Mucosa of descending colon (tissue), 3 donors: ENCODE data around the gene COL5A1. TPM values are rescaled to one million over a fixed set of nuclear protein-coding genes. Genes with fewer than 3 reads are reported as not detected.

Experiments
- ATAC-seq: fragments of 200-7000 bp; cut with Tn5 transposase; one replicate; pipeline ENCODE4 v1.9.1; 2020; ENCODE audit warnings: mild to moderate bottlenecking, moderate library complexity
- DNase-seq, 3 donors: peaks; one replicate each; pipeline ENCODE4 v3.0.0-alpha.2; 2020
- H3K36me3 ChIP-seq: fragments of 200-600 bp; one replicate; pipeline ENCODE4 v1.8.0; 2021; ENCODE audit warnings: low read depth, mild to moderate bottlenecking
- H3K4me1 ChIP-seq: fragments of 200-600 bp; one replicate; pipeline ENCODE4 v1.8.0; 2021; ENCODE audit warnings: low read depth, mild to moderate bottlenecking
- H3K4me3 ChIP-seq: fragments of 200-600 bp; one replicate; pipeline ENCODE4 v1.8.0; 2021; ENCODE audit warnings: mild to moderate bottlenecking
- H3K9me3 ChIP-seq: fragments of 200-600 bp; one replicate; pipeline ENCODE4 v1.8.0; 2021; ENCODE audit warnings: mild to moderate bottlenecking
- CTCF ChIP-seq: fragments of 200-600 bp; IDR thresholded peaks from one replicate; pipeline ENCODE4 v1.8.0; 2022; ENCODE audit warnings: antibody characterized with exemption, mild to moderate bottlenecking
- intact Hi-C, 2 donors: fragments of 100-400 bp; cut with DNase I in 1 of 2; cut with micrococcal nuclease in 1 of 2; formaldehyde crosslinking; loops; one replicate each; pipeline versions ENCODE4 v1.11.0 to v1.11.1; 2022; cut with DNase I, micrococcal nuclease
- total RNA-seq, 3 donors: library from RNA; stranded (reverse); fragmentation: NEBNext Ultra II Directional in 2 of 3; extraction: Animal tissue kit (Norgen Biotek cat#: 25700) in 2 of 3; gene quantifications; one replicate each; pipeline versions ENCODE4 v1.2.1 to v1.2.4, GENCODE V29; 2021 to 2023
- donor health status: DM: no; HTN: no; CAD: no; lungs with moderate emphysema.
- donor health status: DM: no; HTN: no; CAD: no.
- donor health status: DM: no; HTN: yes; CAD: no.

The COL5A1 gene
- total RNA-seq, 3 donors from 2014 or later, result 8.6 to 62.3 (median 22.2) TPM

- no peaks in the 10 kb centered on the region for H3K9me3 ChIP-seq
- ATAC-seq, result no peak
- DNase-seq, result peak in 2 of 3 donors; percentile 7 to 34
- TF ChIP-seq CTCF, result no peak
- H3K36me3 ChIP-seq, result no peaks in the 10 kb centered on the region
- intact Hi-C loops, result no loop called here
- no peaks in the 10 kb centered on the region for H3K4me1 ChIP-seq
- H3K4me3 ChIP-seq, result no peak overlapping the region
Measured at GRCh38 chr9:134650431-134651190, 9.0 kb downstream of the COL5A1 start.

GRCh38 chr9:134651226-134651905 is 9.8 kb downstream of the COL5A1 start:
- no peak overlapping the region for H3K4me3 ChIP-seq

GRCh38 chr9:134652291-134653225 is 11.0 kb downstream of the COL5A1 start:
- H3K9me3 ChIP-seq, result no peaks in the 10 kb centered on the region
- intact Hi-C loops, result no loop called here
- H3K4me1 ChIP-seq, result no peaks in the 10 kb centered on the region
- no peak for TF ChIP-seq CTCF
- DNase-seq (peak in 1 of 3 donors; percentile 27), ATAC-seq (no peak)
- H3K4me3 ChIP-seq, result no peak overlapping the region
- no peaks in the 10 kb centered on the region for H3K36me3 ChIP-seq

More at GRCh38 chr9:134651226-134651905, 9.8 kb downstream of the COL5A1 start:
- H3K36me3 ChIP-seq, result no peaks in the 10 kb centered on the region
- H3K4me1 ChIP-seq, result no peaks in the 10 kb centered on the region
- intact Hi-C loops, result no loop called here
- DNase-seq, result peak in 2 of 3 donors; percentile 1 to 28
- no peaks in the 10 kb centered on the region for H3K9me3 ChIP-seq
- TF ChIP-seq CTCF, result no peak
- no peak for ATAC-seq

- DNase-seq (peak in 2 of 3 donors; percentile 1 to 24), ATAC-seq (no peak)
- Histone ChIP-seq H3K9me3 (no peaks in the 10 kb centered on the region), H3K4me3 (no peak overlapping the region), H3K4me1 (no peaks in the 10 kb centered on the region), H3K36me3 (no peaks in the 10 kb centered on the region)
- no peak for TF ChIP-seq CTCF
- intact Hi-C loops, result no loop called here
Measured at GRCh38 chr9:134653259-134654009, 11.8 kb downstream of the COL5A1 start.

- H3K4me1 ChIP-seq, result no peaks in the 10 kb centered on the region
- H3K4me3 ChIP-seq, result no peak overlapping the region
- H3K36me3 ChIP-seq, result no peaks in the 10 kb centered on the region
- peaks cover 2% of the 10 kb centered on the region for H3K9me3 ChIP-seq
- intact Hi-C loops, result no loop called here
- no peak for TF ChIP-seq CTCF
- DNase-seq (peak in 2 of 3 donors; percentile 11 to 31), ATAC-seq (no peak)
Measured at GRCh38 chr9:134655101-134655500, 13.5 kb downstream of the COL5A1 start.
